Neuronal stem cell (in vitro differentiated cells): ENCODE results near the gene CLEC1B.

Source experiments
- DNase-seq: peaks from one replicate; pipeline ENCODE4 v3.0.0-alpha.2; 2013; ENCODE audit warnings: low spot score
- H2AFZ ChIP-seq: one replicate; pipeline ENCODE4 v1.6.1; 2013; ENCODE audit warnings: mild to moderate bottlenecking, low read length, inconsistent platforms
- H2AK5ac ChIP-seq: 2 replicates; pipeline ENCODE4 v1.6.1; 2013; ENCODE audit warnings: low read depth, mild to moderate bottlenecking, inconsistent platforms, low read length, moderate library complexity, mixed read lengths
- H2BK120ac ChIP-seq: 2 replicates; pipeline ENCODE4 v1.6.1; 2013; ENCODE audit warnings: low read depth, mild to moderate bottlenecking, inconsistent platforms, low read length, moderate library complexity, mixed read lengths
- H2BK12ac ChIP-seq: one replicate; pipeline ENCODE4 v1.6.1; 2013; ENCODE audit warnings: low read length, inconsistent platforms
- H2BK15ac ChIP-seq: 2 replicates; pipeline ENCODE4 v1.6.1; 2013; ENCODE audit warnings: mild to moderate bottlenecking, low read length, inconsistent platforms, mixed read lengths
- H2BK5ac ChIP-seq: one replicate; pipeline ENCODE4 v1.6.1; 2013; ENCODE audit warnings: inconsistent platforms, mild to moderate bottlenecking, low read length, moderate library complexity
- H3K14ac ChIP-seq: one replicate; pipeline ENCODE4 v1.6.1; 2013; ENCODE audit warnings: low read length, inconsistent platforms
- H3K18ac ChIP-seq: 2 replicates; pipeline ENCODE4 v1.6.1; 2013; ENCODE audit warnings: low read length, inconsistent platforms
- H3K23ac ChIP-seq: 2 replicates; pipeline ENCODE4 v1.6.1; 2013; ENCODE audit warnings: low read depth, mild to moderate bottlenecking, mixed read lengths, low read length, inconsistent platforms; ENCODE audit not compliant: poor library complexity
- H3K27ac ChIP-seq: replicated peaks from 3 replicates; pipeline ENCODE4 v1.5.1; 2013; ENCODE audit warnings: low read length, inconsistent platforms
- H3K27me3 ChIP-seq, 3 experiments: 2 replicates each; pipeline ENCODE4 v1.6.1; 2013; ENCODE audit warnings: low read length in 3 of 3, mild to moderate bottlenecking in 2 of 3, inconsistent platforms in 1 of 3, low read depth in 1 of 3, mixed read lengths in 1 of 3, moderate library complexity in 1 of 3; ENCODE audit not compliant: control insufficient read depth in 3 of 3, insufficient read depth in 3 of 3
- H3K36me3 ChIP-seq, 2 donors: replicated peaks in 1 of 2; 2 replicates each; pipeline ENCODE4 v1.6.1; 2013; ENCODE audit warnings: low read length in 2 of 2; ENCODE audit not compliant: control insufficient read depth in 2 of 2, insufficient read depth in 2 of 2
- H3K4ac ChIP-seq: 2 replicates; pipeline ENCODE4 v1.6.1; 2013; ENCODE audit warnings: inconsistent platforms, mild to moderate bottlenecking, low read length, moderate library complexity
- H3K4me1 ChIP-seq, 2 donors: 1 replicate in 1 of 2; 2 replicates in 1 of 2; pipeline ENCODE4 v1.6.1; 2013; ENCODE audit warnings: low read length in 2 of 2, low read depth in 1 of 2; ENCODE audit not compliant: control insufficient read depth in 2 of 2, insufficient read depth in 1 of 2
- H3K4me2 ChIP-seq: one replicate; pipeline ENCODE4 v1.6.1; 2013; ENCODE audit warnings: mild to moderate bottlenecking, low read length, inconsistent platforms; ENCODE audit not compliant: insufficient read depth, poor library complexity, severe bottlenecking
- H3K4me3 ChIP-seq, 2 donors: 2 replicates each; pipeline ENCODE4 v1.5.1; 2013; ENCODE audit warnings: low read length in 2 of 2, mild to moderate bottlenecking in 2 of 2, inconsistent platforms in 1 of 2, moderate library complexity in 1 of 2
- H3K79me1 ChIP-seq: one replicate; pipeline ENCODE4 v1.6.1; 2013; ENCODE audit warnings: low read depth, mild to moderate bottlenecking, inconsistent platforms, low read length, moderate library complexity
- H3K9ac ChIP-seq: one replicate; pipeline ENCODE4 v1.6.1; 2013; ENCODE audit warnings: mild to moderate bottlenecking, low read depth, low read length, inconsistent platforms; ENCODE audit not compliant: poor library complexity
- H3K9me3 ChIP-seq, 2 donors: replicated peaks in 1 of 2; 2 replicates each; pipeline versions ENCODE3 to v1.6.1; 2013; ENCODE audit warnings: low read length in 2 of 2, mild to moderate bottlenecking in 2 of 2, inconsistent platforms in 1 of 2, low read depth in 1 of 2, mixed read lengths in 1 of 2, moderate library complexity in 1 of 2; ENCODE audit not compliant: control insufficient read depth in 2 of 2, insufficient read depth in 1 of 2
- H4K8ac ChIP-seq: one replicate; pipeline ENCODE4 v1.6.1; 2013; ENCODE audit warnings: low read depth, mild to moderate bottlenecking, inconsistent platforms, low read length, moderate library complexity
- H4K91ac ChIP-seq: one replicate; pipeline ENCODE4 v1.6.1; 2013; ENCODE audit warnings: low read length, low read depth, mild to moderate bottlenecking, inconsistent platforms; ENCODE audit not compliant: poor library complexity
- WGBS, 2 donors: extraction: QIAGEN DNeasy Blood & Tissue Kit; methylation state at CpG; one replicate each; pipeline ENCODE4 v1.1.7; 2013; ENCODE audit warnings: missing lambda C conversion rate in 2 of 2, mixed read lengths in 1 of 2; ENCODE audit not compliant: insufficient read length in 2 of 2, insufficient replicate concordance in 1 of 2; ENCODE audit errors: extremely low coverage in 2 of 2; 5-methylcytosine and 5-hydroxymethylcytosine counted together

CLEC1B gene

GRCh38 chr12:10001171-10001776 lies 2.4 kb upstream of the CLEC1B start:
- Histone ChIP-seq H3K36me3 (no peaks in the 10 kb centered on the region), H2BK15ac (no peak overlapping the region), H3K23ac (no peak overlapping the region), H3K4ac (no peak overlapping the region), H3K4me3 (no peak overlapping the region), H3K4me1 (no peaks in the 10 kb centered on the region), H3K18ac (no peak overlapping the region), H2BK120ac (no peak overlapping the region), H2AFZ (no peak overlapping the region), H3K9ac (no peak overlapping the region), H3K9me3 (no peaks in the 10 kb centered on the region), H3K79me1 (no peaks in the 10 kb centered on the region), H4K8ac (no peak overlapping the region), H2BK12ac (no peak overlapping the region), H4K91ac (no peak overlapping the region), H3K27ac (no peak overlapping the region), H3K4me2 (no peak overlapping the region), H3K14ac (no peak overlapping the region), H2AK5ac (no peak overlapping the region), H2BK5ac (no peak overlapping the region), H3K27me3 (no peaks in the 10 kb centered on the region)
- DNase-seq, result no peak
- no CpG with 5 or more reads among the region's 4 CpGs for whole genome bisulfite sequencing, 2 donors

- H2BK12ac ChIP-seq, result no peak overlapping the region
- no peak overlapping the region for H3K4ac ChIP-seq
- no peaks in the 10 kb centered on the region for H3K36me3 ChIP-seq
- no peak overlapping the region for H2AFZ ChIP-seq
- no peak overlapping the region for H3K4me3 ChIP-seq
- H2AK5ac ChIP-seq, result no peak overlapping the region
- H2BK15ac ChIP-seq, result no peak overlapping the region
- H2BK5ac ChIP-seq, result no peak overlapping the region
- H3K9me3 ChIP-seq, result no peaks in the 10 kb centered on the region
- no peak for DNase-seq
- no peaks in the 10 kb centered on the region for H3K4me1 ChIP-seq
- no peak overlapping the region for H3K4me2 ChIP-seq
- H3K23ac ChIP-seq, result no peak overlapping the region
- H3K27me3 ChIP-seq, result no peaks in the 10 kb centered on the region
- H2BK120ac ChIP-seq, result no peak overlapping the region
- no peaks in the 10 kb centered on the region for H3K79me1 ChIP-seq
- no CpG with 5 or more reads among the region's 4 CpGs for WGBS, 2 donors
- H3K18ac ChIP-seq, result no peak overlapping the region
- no peak overlapping the region for H4K91ac ChIP-seq
- no peak overlapping the region for H3K27ac ChIP-seq
- H3K14ac ChIP-seq, result no peak overlapping the region
- H4K8ac ChIP-seq, result no peak overlapping the region
- H3K9ac ChIP-seq, result no peak overlapping the region
Observed at GRCh38 chr12:9992296-9992695, 6.6 kb downstream of the CLEC1B start.

DNA sequence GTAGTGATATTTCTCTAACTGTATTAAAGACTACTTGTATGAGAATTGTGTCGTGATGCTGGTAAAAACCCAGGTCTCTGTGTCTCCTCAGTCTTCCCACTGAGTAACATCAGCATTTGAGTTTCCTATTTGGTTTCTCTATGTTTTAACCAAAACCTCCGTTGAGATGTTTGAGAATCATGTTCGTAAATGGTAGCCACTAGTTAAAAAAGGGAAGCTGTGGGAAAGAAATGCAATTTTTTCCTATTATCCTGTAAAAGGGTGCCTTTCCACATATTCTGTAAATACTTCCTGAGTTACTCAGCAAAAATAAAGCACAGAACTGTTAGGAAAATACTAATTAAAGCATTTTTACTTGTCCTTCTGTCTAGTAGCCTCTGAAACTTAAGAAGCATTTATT lies 7.0 kb downstream of the CLEC1B start:
- no peak overlapping the region for H2AK5ac ChIP-seq
- no peaks in the 10 kb centered on the region for H3K79me1 ChIP-seq
- H2BK15ac ChIP-seq, result no peak overlapping the region
- no peaks in the 10 kb centered on the region for H3K36me3 ChIP-seq
- H2BK120ac ChIP-seq, result no peak overlapping the region
- no peaks in the 10 kb centered on the region for H3K9me3 ChIP-seq
- H2BK5ac ChIP-seq, result no peak overlapping the region
- H3K23ac ChIP-seq, result no peak overlapping the region
- no peak overlapping the region for H4K91ac ChIP-seq
- H3K27me3 ChIP-seq, result no peaks in the 10 kb centered on the region
- no peak overlapping the region for H3K4me2 ChIP-seq
- no peak for DNase-seq
- H3K18ac ChIP-seq, result no peak overlapping the region
- H3K4me3 ChIP-seq, result no peak overlapping the region
- no peaks in the 10 kb centered on the region for H3K4me1 ChIP-seq
- WGBS, 2 donors, result no CpG with 5 or more reads among the region's 3 CpGs
- H2AFZ ChIP-seq, result no peak overlapping the region
- H2BK12ac ChIP-seq, result no peak overlapping the region
- H3K14ac ChIP-seq, result no peak overlapping the region
- H3K27ac ChIP-seq, result no peak overlapping the region
- H3K9ac ChIP-seq, result no peak overlapping the region
- H3K4ac ChIP-seq, result no peak overlapping the region
- H4K8ac ChIP-seq, result no peak overlapping the region

GRCh38 chr12:9980126-9980525 lies 18.8 kb downstream of the CLEC1B start:
- H3K9me3 ChIP-seq, result peaks cover 0 to 6% of the 10 kb centered on the region in 2 donors
- no peak overlapping the region for H2BK12ac ChIP-seq
- no peak overlapping the region for H4K91ac ChIP-seq
- DNase-seq, result no peak
- no CpG with 5 or more reads among the region's 3 CpGs for WGBS, 2 donors
- H3K18ac ChIP-seq, result no peak overlapping the region
- no peak overlapping the region for H3K4me3 ChIP-seq
- no peak overlapping the region for H3K4ac ChIP-seq
- no peak overlapping the region for H2AK5ac ChIP-seq
- no peak overlapping the region for H2BK15ac ChIP-seq
- no peak overlapping the region for H3K9ac ChIP-seq
- H3K4me1 ChIP-seq, result no peaks in the 10 kb centered on the region
- no peaks in the 10 kb centered on the region for H3K79me1 ChIP-seq
- H3K36me3 ChIP-seq, result no peaks in the 10 kb centered on the region
- no peak overlapping the region for H3K4me2 ChIP-seq
- H3K14ac ChIP-seq, result no peak overlapping the region
- H3K27ac ChIP-seq, result no peak overlapping the region
- H2BK120ac ChIP-seq, result no peak overlapping the region
- H2BK5ac ChIP-seq, result no peak overlapping the region
- H2AFZ ChIP-seq, result no peak overlapping the region
- no peak overlapping the region for H4K8ac ChIP-seq
- H3K23ac ChIP-seq, result no peak overlapping the region
- H3K27me3 ChIP-seq, result no peaks in the 10 kb centered on the region
